BE2C (cell line): Measurements from ENCODE around the gene RASSF6.

Experiments
- DNase-seq: peaks from one replicate; pipeline ENCODE4 v3.0.0-alpha.2; 2020
- H3K27me3 ChIP-seq: fragments of 250-450 bp; sonication (Bioruptor Pico); 2 replicates; pipeline ENCODE4 v1.5.1; 2020; ENCODE audit warnings: mild to moderate bottlenecking
- H3K36me3 ChIP-seq: fragments of 250-450 bp; sonication (Bioruptor Pico); 2 replicates; pipeline ENCODE4 v1.5.1; 2020; ENCODE audit warnings: mild to moderate bottlenecking
- H3K4me1 ChIP-seq: fragments of 250-450 bp; sonication (Bioruptor Pico); 2 replicates; pipeline ENCODE4 v1.5.1; 2020
- H3K4me3 ChIP-seq: 2 replicates; pipeline ENCODE4 v1.5.1; 2011; ENCODE audit warnings: low read depth, low read length
- H3K9me3 ChIP-seq: fragments of 250-450 bp; sonication (Bioruptor Pico); 2 replicates; pipeline ENCODE4 v1.5.1; 2020
- CTCF ChIP-seq: IDR thresholded peaks from 2 replicates; pipeline ENCODE4 v1.5.1; 2012; ENCODE audit warnings: mild to moderate bottlenecking, low read depth, low read length

RASSF6 gene

GRCh38 chr4:73588613-73589012 is 31.6 kb downstream of the RASSF6 start:
- Histone ChIP-seq H3K27me3 (no peaks in the 10 kb centered on the region), H3K9me3 (no peaks in the 10 kb centered on the region), H3K36me3 (no peaks in the 10 kb centered on the region), H3K4me3 (no peak overlapping the region), H3K4me1 (no peaks in the 10 kb centered on the region; the same call in 1 of the 2 replicates)
- DNase-seq = no peak
- no peak for TF ChIP-seq CTCF

GRCh38 chr4:73586666-73587065 is 33.6 kb downstream of the RASSF6 start:
- H3K4me1 ChIP-seq = no peaks in the 10 kb centered on the region; the same call in 1 of the 2 replicates
- TF ChIP-seq CTCF = no peak
- DNase-seq = no peak
- H3K36me3 ChIP-seq = no peaks in the 10 kb centered on the region
- H3K4me3 ChIP-seq = no peak overlapping the region
- no peaks in the 10 kb centered on the region for H3K27me3 ChIP-seq
- H3K9me3 ChIP-seq = no peaks in the 10 kb centered on the region

GRCh38 chr4:73586040-73586439 is 34.2 kb downstream of the RASSF6 start:
- no peaks in the 10 kb centered on the region for H3K9me3 ChIP-seq
- H3K36me3 ChIP-seq = no peaks in the 10 kb centered on the region
- H3K4me1 ChIP-seq = no peaks in the 10 kb centered on the region
- TF ChIP-seq CTCF = no peak
- no peak for DNase-seq
- H3K27me3 ChIP-seq = no peaks in the 10 kb centered on the region
- H3K4me3 ChIP-seq = no peak overlapping the region

GRCh38 chr4:73585345-73585744 is 34.9 kb downstream of the RASSF6 start:
- H3K27me3 ChIP-seq = no peaks in the 10 kb centered on the region
- H3K4me1 ChIP-seq = no peaks in the 10 kb centered on the region
- no peak overlapping the region for H3K4me3 ChIP-seq
- no peak for DNase-seq
- no peaks in the 10 kb centered on the region for H3K36me3 ChIP-seq
- no peaks in the 10 kb centered on the region for H3K9me3 ChIP-seq
- TF ChIP-seq CTCF = no peak

GRCh38 chr4:73583666-73584065 is 36.6 kb downstream of the RASSF6 start:
- DNase-seq = no peak
- Histone ChIP-seq H3K36me3 (no peaks in the 10 kb centered on the region), H3K4me3 (no peak overlapping the region), H3K4me1 (no peaks in the 10 kb centered on the region), H3K9me3 (no peaks in the 10 kb centered on the region), H3K27me3 (no peaks in the 10 kb centered on the region)
- no peak for TF ChIP-seq CTCF

- Histone ChIP-seq H3K4me1 (no peaks in the 10 kb centered on the region), H3K36me3 (no peaks in the 10 kb centered on the region), H3K27me3 (no peaks in the 10 kb centered on the region), H3K4me3 (no peak overlapping the region), H3K9me3 (no peaks in the 10 kb centered on the region)
- DNase-seq = no peak
- no peak for TF ChIP-seq CTCF
Measured at GRCh38 chr4:73577371-73577770, 42.9 kb downstream of the RASSF6 start.
